Transverse colon (tissue), 4 donors: Measurements from ENCODE around the gene FBXO33. TPM values are rescaled to one million over a fixed set of nuclear protein-coding genes. Genes with fewer than 3 reads are reported as not detected.

Source experiments
- DNase-seq: peaks from one replicate; pipeline ENCODE4 v3.0.0-alpha.2; 2019
- H3K27ac ChIP-seq, 4 donors: fragments of 200-600 bp; sonication (generic); 2 replicates each; pipeline ENCODE4 v1.5.1; 2016 to 2018; ENCODE audit warnings: inconsistent platforms in 4 of 4
- H3K27me3 ChIP-seq: fragments of 200-600 bp; sonication (generic); 2 replicates; pipeline ENCODE4 v1.5.1; 2017; ENCODE audit warnings: inconsistent platforms
- H3K36me3 ChIP-seq, 4 donors: fragments of 200-600 bp; sonication (generic); 2 replicates each; pipeline ENCODE4 v1.5.1; 2017 to 2019; ENCODE audit warnings: inconsistent platforms in 4 of 4
- H3K4me1 ChIP-seq, 4 donors: fragments of 200-600 bp; sonication (generic); 2 replicates each; pipeline ENCODE4 v1.5.1; 2017 to 2020; ENCODE audit warnings: inconsistent platforms in 4 of 4
- H3K4me3 ChIP-seq, 4 donors: fragments of 200-600 bp; sonication (generic); 1 replicate in 1 of 4; 2 replicates in 3 of 4; pipeline versions ENCODE4 v1.5.1 to v1.6.1; 2017 to 2019; ENCODE audit warnings: inconsistent platforms in 4 of 4
- H3K9me3 ChIP-seq, 2 donors: fragments of 200-600 bp; sonication (generic); 2 replicates each; pipeline ENCODE4 v1.5.1; 2017 to 2019; ENCODE audit warnings: inconsistent platforms in 2 of 2
- EP300 ChIP-seq: sonication (generic); formaldehyde crosslinking; IDR thresholded peaks from one replicate; pipeline ENCODE4 v1.6.1; 2017; ENCODE audit warnings: antibody characterized with exemption, low read depth
- POLR2A ChIP-seq: fragments of 450-650 bp; IDR thresholded peaks from one replicate; pipeline ENCODE4 v1.6.1; 2016; ENCODE audit warnings: antibody characterized with exemption, mild to moderate bottlenecking, moderate library complexity
- POLR2AphosphoS5 ChIP-seq, 3 donors: sonication (generic); formaldehyde crosslinking; IDR thresholded peaks; one replicate each; pipeline ENCODE4 v1.6.1; 2016; ENCODE audit warnings: antibody characterized with exemption in 3 of 3
- WGBS, 2 donors: methylation state at CpG; one replicate each; pipeline ENCODE4 v1.1.5; 2018; ENCODE audit warnings: low coverage in 1 of 2; 5-methylcytosine and 5-hydroxymethylcytosine counted together
- in situ Hi-C, 4 donors: fragments of 200-750 bp; cut with MboI; loops; one replicate each; pipeline versions ENCODE4 v1.15.0 to v1.15.1; 2017; ENCODE audit warnings: low sequenced_read_pairs in 3 of 4, low pct_ligation_motif_present in 1 of 4, low pct_unique_long_range_greater_than_20kb in 1 of 4
- intact Hi-C: fragments of 100-400 bp; cut with DNase I; formaldehyde crosslinking; loops from one replicate; pipeline ENCODE4 v1.15.1; 2023; ENCODE audit warnings: low total_unique reads
- total RNA-seq, 4 donors: library from RNA; depleted of rRNA; stranded (reverse); fragments of >200 nt; gene quantifications; one replicate each; pipeline ENCODE4 v1.1.0, GENCODE V29; 2016
- TF ChIP-seq, protein P1 (sequence below), 5 experiments: fragments of 200-600 bp in 3 of 5; fragments of 450-650 bp in 2 of 5; sonication (generic) in 3 of 5; IDR thresholded peaks; 1 replicate in 2 of 5; 2 replicates in 3 of 5; pipeline ENCODE4 v1.5.1; 2016 to 2017; ENCODE audit warnings: antibody characterized with exemption in 5 of 5, inconsistent platforms in 3 of 5, mild to moderate bottlenecking in 2 of 5, moderate library complexity in 1 of 5

The FBXO33 gene
- total RNA-seq, 4 donors from 2014 or later = 4.5 to 12.1 (median 9.7) TPM

DNA sequence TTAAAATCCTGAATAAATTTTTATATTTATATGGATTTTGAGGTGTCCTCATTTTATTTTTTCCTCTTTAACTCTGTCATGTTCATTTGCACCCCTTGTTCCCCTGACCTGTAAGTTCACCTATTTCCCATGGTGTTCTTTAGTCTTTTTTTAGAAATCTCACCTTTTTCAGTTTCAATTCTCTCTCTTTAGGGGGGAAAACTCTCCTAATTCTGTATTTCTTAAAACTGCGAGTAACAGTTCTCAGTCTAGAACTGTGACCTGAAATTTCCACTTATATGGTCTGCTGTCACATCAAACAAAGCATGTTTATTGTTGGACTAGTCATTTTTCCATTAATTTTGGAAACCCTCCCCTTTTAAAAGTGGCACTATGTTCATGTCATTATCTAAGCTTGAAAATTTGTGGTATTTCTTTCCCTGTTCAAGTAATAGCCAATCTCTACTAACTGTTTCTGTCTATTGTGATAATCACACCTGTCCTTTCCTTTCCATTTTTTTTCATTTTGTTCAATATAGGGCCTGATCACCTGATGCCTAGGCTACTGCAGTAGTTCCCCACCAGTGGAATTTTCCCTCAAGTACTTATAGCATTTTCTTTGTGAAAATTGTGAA lies 14.0 kb upstream of the FBXO33 start:
- Histone ChIP-seq H3K9me3 (no peaks in the 10 kb centered on the region), H3K4me1 (no peaks in the 10 kb centered on the region), H3K4me3 (no peak overlapping the region), H3K27me3 (no peaks in the 10 kb centered on the region), H3K36me3 (no peaks in the 10 kb centered on the region), H3K27ac (no peak overlapping the region)
- TF ChIP-seq POLR2AphosphoS5 (IDR thresholded peaks at IDR 0.05) (no peak), EP300 (no peak), POLR2A (no peak)
- TF ChIP-seq, protein P1, sequence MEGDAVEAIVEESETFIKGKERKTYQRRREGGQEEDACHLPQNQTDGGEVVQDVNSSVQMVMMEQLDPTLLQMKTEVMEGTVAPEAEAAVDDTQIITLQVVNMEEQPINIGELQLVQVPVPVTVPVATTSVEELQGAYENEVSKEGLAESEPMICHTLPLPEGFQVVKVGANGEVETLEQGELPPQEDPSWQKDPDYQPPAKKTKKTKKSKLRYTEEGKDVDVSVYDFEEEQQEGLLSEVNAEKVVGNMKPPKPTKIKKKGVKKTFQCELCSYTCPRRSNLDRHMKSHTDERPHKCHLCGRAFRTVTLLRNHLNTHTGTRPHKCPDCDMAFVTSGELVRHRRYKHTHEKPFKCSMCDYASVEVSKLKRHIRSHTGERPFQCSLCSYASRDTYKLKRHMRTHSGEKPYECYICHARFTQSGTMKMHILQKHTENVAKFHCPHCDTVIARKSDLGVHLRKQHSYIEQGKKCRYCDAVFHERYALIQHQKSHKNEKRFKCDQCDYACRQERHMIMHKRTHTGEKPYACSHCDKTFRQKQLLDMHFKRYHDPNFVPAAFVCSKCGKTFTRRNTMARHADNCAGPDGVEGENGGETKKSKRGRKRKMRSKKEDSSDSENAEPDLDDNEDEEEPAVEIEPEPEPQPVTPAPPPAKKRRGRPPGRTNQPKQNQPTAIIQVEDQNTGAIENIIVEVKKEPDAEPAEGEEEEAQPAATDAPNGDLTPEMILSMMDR (IDR thresholded peaks at IDR 0.05) = no peak
- intact Hi-C loops = no loop called here
- in situ Hi-C loops = no loop called here
- WGBS, 2 donors = 88 to 100% methylated on average over 1 of the region's 1 CpG
- no peak for DNase-seq

DNA sequence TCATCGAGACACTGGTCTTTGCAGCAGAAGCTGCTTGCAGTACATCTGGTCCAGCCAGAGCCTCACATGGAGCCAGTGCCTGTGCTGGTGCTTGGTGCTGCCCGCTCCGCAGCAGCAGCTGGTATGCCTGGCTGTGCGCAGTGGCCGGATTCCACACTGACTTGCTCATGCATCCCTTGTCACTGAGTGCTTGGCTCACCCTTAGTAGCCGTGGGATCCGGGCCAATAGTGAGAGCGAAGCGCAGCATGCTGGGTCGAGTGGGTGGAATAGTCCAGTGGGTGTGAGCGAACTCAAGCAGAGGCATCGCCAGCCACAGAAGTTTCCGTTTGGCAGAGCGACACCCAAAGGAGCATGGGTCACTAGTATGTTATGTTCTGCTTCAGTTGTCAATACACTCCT lies 10.1 kb upstream of the FBXO33 start:
- Histone ChIP-seq H3K27ac (no peak overlapping the region), H3K27me3 (no peaks in the 10 kb centered on the region), H3K4me3 (no peak overlapping the region), H3K4me1 (no peaks in the 10 kb centered on the region), H3K36me3 (no peaks in the 10 kb centered on the region), H3K9me3 (no peaks in the 10 kb centered on the region)
- in situ Hi-C loops (no loop called here), intact Hi-C loops (no loop called here)
- TF ChIP-seq POLR2AphosphoS5 (IDR thresholded peaks at IDR 0.05) = no peak
- TF ChIP-seq POLR2A = no peak
- TF ChIP-seq EP300 = no peak
- TF ChIP-seq, protein P1 (IDR thresholded peaks at IDR 0.05) = no peak
- 94% methylated on average over 14 of the region's 14 CpGs; no CpG with 5 or more reads in 1 of the 2 donors for WGBS, 2 donors
- no peak for DNase-seq

DNA sequence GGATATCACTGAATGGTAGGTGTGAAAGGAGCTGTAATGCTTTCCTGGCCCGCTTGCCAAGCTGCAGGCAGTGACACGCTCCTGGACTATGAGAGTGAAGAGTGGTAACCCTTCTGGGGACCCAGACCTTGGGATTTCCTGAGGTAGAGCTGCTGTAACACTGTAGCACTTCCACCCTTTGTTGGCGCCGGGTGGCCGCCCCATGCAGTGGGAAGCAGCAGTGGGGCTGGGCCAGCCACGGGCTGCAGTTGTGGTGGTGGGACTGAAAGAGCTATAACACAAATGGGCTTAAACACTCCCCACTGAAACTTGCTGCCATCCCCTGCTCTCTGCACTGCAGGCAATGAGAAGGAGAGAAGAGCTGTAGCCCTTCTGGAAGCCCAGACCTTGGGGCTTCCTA lies 9.6 kb upstream of the FBXO33 start:
- TF ChIP-seq, protein P1 (IDR thresholded peaks at IDR 0.05) = no peak
- H3K27me3 ChIP-seq = no peaks in the 10 kb centered on the region
- intact Hi-C loops (no loop called here), in situ Hi-C loops (no loop called here)
- WGBS, 2 donors = 96% methylated on average over 6 of the region's 6 CpGs; no CpG with 5 or more reads in 1 of the 2 donors
- no peak for DNase-seq
- H3K4me3 ChIP-seq = no peak overlapping the region
- H3K9me3 ChIP-seq = no peaks in the 10 kb centered on the region
- H3K4me1 ChIP-seq = no peaks in the 10 kb centered on the region
- no peak overlapping the region for H3K27ac ChIP-seq
- H3K36me3 ChIP-seq = no peaks in the 10 kb centered on the region

DNA sequence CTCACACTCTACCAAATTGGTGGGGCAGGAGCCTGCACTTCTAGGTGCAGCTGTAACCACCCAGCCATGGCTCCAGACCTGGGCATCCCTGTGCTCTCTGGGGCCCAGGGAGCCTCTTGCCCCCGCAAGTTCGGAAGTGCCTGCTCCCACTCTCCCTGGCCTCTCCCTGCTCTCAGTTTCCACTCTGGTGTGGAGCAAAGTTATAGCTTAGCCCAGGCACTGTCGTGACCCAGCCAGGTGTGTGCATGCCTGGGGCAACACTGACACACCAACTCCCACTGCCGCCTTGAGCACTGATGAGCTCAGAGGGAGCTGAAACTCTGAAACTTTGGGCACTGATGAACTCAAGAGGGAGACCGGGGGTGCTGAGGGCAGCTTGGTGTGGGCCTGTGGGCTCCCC lies 8.7 kb upstream of the FBXO33 start:
- WGBS, 2 donors = 80 to 100% methylated on average over 1 to 5 of the region's 5 CpGs
- intact Hi-C loops (no loop called here), in situ Hi-C loops (no loop called here)
- H3K9me3 ChIP-seq = no peaks in the 10 kb centered on the region
- no peak for DNase-seq
- H3K4me3 ChIP-seq = no peak overlapping the region
- H3K36me3 ChIP-seq = no peaks in the 10 kb centered on the region
- no peaks in the 10 kb centered on the region for H3K4me1 ChIP-seq
- H3K27me3 ChIP-seq = no peaks in the 10 kb centered on the region
- TF ChIP-seq POLR2AphosphoS5 (IDR thresholded peaks at IDR 0.05) = no peak
- TF ChIP-seq POLR2A = no peak
- no peak for TF ChIP-seq EP300
- TF ChIP-seq, protein P1 (IDR thresholded peaks at IDR 0.05) = no peak
- no peak overlapping the region for H3K27ac ChIP-seq
